GM12874 (cell line): ENCODE results near the gene CD53.

Experiments used
- CTCF ChIP-seq: IDR thresholded peaks from 2 replicates; pipeline ENCODE4 v1.5.1; 2011; ENCODE audit warnings: low read depth, mild to moderate bottlenecking, control low read depth, low read length, moderate library complexity; ENCODE audit not compliant: insufficient read depth

Gene CD53

GRCh38 chr1:110914676-110915075, 41.7 kb downstream of the CD53 start:
- no peak for TF ChIP-seq CTCF

GRCh38 chr1:110915804-110916203, 42.9 kb downstream of the CD53 start:
- no peak for TF ChIP-seq CTCF

- TF ChIP-seq CTCF, result no peak
These were observed 43.3 kb downstream of the CD53 start for GRCh38 chr1:110916274-110916668.

GRCh38 chr1:110916669-110917306, 43.8 kb downstream of the CD53 start:
- no peak for TF ChIP-seq CTCF

- no peak for TF ChIP-seq CTCF
These were observed 45.1 kb downstream of the CD53 start for GRCh38 chr1:110918016-110918415.

- TF ChIP-seq CTCF, result no peak
These were observed 49.0 kb downstream of the CD53 start for GRCh38 chr1:110921953-110922352.

GRCh38 chr1:110927484-110928075, 54.6 kb downstream of the CD53 start:
- TF ChIP-seq CTCF, result no peak
